ENCODE results near the gene SV2B.
A peak's percentile ranks its signal among the peaks of the same experiment; 100 is the strongest.

Gene SV2B

GRCh38 chr15:91275844-91276243 lies 175.8 kb downstream of the SV2B start:
- no peak for DNase-seq

DNA sequence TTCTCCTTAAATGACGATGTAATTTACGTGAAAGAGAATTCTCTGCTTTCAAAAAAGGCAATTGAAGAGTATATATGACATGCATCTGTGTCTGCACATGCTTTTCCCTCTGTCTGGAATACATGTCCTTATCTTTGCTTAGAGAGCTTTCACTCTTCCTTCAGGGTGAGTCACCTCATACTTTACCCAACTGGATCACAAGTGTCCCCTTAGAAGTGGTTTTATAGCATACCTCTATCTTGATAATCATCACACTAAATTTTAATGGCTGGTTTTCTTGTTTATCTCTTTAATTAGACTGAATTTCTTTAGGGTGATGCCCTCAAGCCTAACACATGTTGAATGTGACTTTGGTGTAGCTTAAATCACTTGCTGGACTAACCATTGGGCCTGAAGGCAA lies 178.9 kb downstream of the SV2B start:
- DNase-seq: no peak

- no peak for DNase-seq
Measured at GRCh38 chr15:91279486-91279885, 179.4 kb downstream of the SV2B start.

DNA sequence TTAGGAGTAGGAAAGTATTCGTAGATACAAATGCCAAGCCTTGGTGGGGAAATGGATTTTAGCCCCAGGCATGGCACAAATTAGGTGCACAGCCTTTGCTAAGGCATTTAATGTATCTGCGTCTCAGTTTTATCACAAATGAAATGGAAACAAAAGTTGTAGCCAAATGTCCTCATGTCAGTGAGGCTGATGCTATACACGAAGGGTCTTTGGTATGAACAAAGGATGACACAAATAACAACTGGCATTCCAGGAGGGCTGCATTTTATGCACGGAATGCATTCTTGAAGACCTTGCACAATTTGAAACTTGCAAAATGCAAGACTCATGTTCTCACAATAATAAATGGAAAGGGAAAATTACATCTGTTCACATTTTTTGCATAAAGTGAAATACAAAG lies 181.9 kb downstream of the SV2B start:
- no peak for DNase-seq

DNA sequence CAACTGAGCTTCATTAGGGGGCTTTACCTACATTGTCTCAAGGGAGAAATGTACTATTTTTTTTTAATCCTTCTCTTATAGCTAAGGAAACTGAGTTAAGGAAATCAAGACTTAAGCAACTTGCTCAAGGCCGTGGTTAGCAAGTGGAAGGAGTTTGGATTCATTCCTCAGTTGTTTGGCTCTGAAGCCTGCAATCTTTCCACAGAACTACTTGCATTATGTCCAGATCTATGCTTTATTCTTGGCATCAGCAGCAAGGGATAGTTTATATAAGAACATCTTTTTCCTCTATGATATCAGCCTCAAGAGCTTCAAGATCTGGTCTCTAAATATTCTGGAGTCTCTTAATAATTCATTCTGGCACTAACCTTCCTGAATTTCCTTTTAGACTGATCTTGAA lies 182.4 kb downstream of the SV2B start:
- DNase-seq: no peak

- DNase-seq: no peak
Measured at GRCh38 chr15:91283155-91283554, 183.1 kb downstream of the SV2B start.

DNA sequence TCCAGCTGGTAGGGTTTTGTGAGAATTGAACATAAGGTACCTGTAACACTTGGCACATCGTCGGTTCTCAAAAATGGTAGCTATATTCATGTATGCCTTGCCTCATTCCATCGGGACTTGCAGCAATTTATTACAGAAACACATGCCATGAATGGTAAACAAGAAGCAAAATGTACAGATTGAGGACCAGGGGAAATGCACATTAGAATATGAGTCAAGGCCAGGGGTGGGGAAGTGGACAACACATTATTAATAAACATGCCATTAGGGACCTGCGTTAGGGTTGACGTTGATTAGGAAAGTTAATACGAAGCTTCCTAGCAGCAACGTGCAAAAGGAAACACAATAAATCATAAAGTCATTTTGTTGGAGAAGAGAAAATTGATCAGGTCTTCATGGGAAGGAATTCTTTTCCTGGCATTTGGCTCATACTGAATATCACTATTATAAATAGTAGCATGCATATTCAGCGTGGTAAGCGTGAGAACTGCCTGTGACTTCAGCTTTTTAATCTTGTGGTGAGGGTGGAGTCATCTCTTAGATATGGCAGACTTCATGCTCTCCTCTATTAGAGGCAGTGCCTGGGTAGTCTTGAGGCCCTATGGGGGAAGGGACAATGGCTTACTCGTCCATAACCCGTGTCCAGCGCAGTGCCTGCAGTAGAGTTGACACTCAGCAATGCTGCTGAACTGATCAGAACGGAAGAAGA lies 184.9 kb downstream of the SV2B start:
- no peak for DNase-seq

- peak; percentile 39 to 48 (median 41) for DNase-seq
Measured at GRCh38 chr15:91289324-91289723, 189.3 kb downstream of the SV2B start.

DNA sequence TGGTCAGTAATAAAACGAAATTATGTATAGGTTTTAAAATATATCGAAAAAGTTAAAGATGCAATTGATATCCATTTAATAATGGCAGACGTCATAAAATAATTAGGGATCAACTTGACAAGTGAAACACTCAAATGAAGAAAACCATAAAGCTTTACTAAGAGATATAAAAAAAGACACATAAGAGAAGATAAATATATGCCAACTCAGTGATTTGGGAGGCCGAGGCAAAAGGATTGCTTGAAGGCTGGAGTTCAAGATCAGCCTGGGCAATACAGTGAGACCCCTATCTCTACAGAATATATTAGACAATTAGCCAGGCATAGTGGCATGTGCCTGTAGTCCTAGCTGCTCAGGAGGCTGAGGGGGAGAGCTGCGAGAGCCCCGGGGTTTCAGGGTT lies 190.5 kb downstream of the SV2B start:
- DNase-seq: no peak

DNA sequence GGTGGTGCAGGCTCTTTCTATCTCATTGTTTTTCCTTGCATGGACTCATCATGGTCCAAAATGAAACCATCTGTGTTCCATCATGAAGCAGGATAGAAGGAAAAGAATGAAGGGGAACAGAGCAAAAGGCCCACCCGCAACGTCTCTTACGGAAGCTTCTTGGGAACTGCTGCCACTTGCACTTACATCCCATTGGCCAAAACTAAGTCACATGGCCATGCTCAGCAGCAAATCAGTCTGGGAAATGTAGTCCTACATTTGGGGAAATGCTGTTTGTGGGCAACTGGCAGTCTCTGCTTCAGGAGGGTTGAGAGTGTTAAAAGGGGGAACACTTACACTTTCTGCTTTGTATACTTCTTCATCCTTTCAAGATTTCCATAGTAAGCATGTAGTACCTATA lies 191.6 kb downstream of the SV2B start:
- DNase-seq: peak; percentile 56 to 70 (median 60)

DNA sequence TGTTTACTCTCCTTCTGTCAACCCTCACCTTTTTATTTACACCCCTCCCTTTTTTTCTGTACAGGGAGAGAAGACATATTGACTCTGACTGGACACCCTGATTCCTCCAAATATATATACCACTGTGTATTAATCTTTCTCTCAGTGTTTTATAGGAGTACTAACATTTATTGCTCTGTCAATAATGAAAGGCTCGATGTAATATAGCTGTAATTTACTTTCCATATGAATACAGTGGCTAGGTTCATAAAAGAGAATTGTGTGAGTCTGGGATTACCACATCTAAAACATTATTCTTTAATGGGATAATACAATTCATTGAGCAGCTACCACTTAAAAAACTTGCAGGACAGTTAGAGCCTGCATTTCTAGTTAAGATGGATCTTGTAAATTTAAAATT lies 194.3 kb downstream of the SV2B start:
- DNase-seq: no peak

DNA sequence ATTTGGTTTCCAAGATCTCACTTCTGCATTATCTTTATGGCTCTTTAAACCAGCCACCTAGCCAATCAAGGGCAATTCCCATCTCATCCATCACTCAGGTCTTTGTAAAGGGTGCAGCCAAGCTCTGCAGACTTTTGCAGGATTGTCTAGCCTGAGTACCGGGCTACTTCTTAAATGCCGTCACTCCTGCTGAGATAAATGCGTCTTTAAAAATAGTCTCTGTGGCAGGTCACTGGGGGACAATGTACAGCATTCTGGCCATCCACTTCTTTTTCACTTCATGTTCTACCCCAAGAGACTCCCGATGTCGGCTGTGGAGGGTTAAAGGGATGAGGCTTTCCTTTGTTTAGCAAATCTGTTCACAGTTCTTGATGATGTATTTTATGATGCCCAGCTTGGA lies 194.7 kb downstream of the SV2B start:
- no peak for DNase-seq

- no peak for DNase-seq
Measured at GRCh38 chr15:91298101-91298500, 198.0 kb downstream of the SV2B start.

DNA sequence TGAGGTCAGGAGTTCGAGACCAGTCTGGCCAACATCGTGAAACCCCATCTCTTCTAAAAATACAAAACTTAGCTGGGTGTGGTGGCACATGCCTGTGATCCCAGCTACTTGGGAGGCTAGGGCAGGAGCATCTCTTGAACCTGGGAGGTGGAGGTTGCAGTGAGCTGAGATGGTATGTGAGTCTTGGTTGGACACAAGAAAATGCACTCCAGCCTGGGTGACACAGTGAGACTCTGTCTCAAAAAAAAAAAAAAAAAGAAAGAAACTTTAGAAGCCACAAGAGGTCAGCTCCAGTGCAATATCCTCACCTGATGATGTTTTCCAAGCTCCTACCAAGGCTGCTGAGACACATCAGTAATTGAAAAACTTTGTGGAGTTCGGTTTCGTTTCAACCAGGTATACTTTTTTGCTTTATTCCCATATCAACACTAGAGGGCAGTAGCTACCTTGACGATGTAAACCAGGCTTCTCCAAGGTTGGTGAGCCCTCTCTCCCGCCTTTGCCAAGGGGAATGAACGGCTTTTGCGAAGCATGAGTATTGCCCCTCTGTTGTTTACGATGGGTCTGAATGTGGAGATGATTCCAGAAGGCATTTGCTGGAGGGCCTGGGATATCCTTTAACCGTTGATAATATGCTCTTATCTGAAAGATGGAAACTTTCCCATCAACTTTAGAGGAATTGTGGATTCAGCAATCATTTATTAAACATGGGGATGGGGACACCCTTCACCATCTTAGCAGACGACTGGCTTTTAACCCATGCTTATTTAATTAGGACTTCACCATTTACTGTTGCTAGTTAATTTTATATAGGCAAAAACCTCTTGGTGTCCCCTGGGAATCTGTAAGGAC lies 202.8 kb downstream of the SV2B start:
- peak; percentile 77 to 88 (median 85) for DNase-seq

DNA sequence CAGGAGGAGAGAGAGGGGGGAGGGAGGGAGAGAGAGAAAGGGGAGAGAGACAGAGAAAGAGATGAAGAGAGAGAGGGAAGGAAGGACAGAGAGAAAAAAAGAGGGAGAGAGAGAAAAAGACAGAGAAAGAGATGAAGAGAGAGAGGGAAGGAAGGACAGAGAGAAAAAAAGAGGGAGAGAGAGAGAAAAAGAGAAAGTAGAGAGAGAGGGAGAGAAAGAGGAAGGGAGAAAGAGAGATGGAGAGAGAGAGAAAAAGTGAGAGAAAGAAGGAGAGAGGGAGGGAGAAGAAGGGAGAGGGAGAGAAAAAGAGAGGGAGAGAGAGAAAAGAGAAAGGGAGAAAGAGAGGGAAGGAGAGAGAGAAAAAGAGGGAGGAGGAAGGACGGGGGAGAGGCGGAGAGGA lies 204.2 kb downstream of the SV2B start:
- DNase-seq: no peak

- DNase-seq: no peak
Measured at GRCh38 chr15:91304786-91305185, 204.7 kb downstream of the SV2B start.

DNA sequence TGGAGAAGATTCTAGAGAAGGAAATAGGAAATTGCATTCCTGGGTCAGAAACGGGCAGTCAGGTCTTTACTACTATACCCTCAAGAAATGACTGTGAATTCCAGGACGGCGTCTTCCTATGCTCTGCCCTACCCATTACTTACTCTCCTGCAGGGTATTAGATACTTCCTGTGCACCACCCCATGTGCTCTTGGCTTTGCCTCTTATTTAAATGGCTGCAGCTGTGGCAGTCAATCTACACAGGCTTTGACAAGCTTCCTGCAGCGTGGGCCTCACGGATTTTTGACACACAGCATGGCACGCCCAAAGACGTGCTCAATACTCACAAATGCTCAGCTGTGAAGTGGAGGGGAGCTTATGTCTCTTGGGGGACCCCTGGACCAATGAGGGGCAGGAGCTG lies 206.1 kb downstream of the SV2B start:
- DNase-seq: no peak

GRCh38 chr15:91307601-91308000 lies 207.5 kb downstream of the SV2B start:
- DNase-seq: no peak

DNA sequence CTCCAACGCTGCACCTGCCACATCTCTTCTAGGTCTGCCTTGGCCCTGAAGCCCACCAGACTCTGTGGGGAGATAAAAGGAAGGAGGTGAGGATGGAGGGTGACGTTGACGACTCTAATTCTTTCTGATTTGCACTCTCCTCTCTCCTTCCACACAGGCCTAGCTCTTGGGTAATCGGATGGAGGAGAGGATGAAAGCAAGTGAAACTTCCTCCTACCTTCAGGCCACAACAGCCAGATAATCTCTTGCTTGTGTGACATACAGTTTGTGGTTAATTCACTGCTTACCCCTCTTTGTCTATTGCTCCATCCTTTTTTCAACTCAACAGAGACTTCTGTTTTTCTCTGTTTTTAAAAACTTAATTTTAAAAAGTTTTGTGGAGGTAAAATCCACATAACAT lies 208.1 kb downstream of the SV2B start:
- peak in 1 of 3 donors; percentile 3 for DNase-seq

GRCh38 chr15:91308855-91309254 lies 208.8 kb downstream of the SV2B start:
- no peak for DNase-seq

GRCh38 chr15:91311986-91312385 lies 211.9 kb downstream of the SV2B start:
- DNase-seq: peak in 1 of 3 donors; percentile 4

GRCh38 chr15:91316126-91316525 lies 216.1 kb downstream of the SV2B start:
- no peak for DNase-seq

DNA sequence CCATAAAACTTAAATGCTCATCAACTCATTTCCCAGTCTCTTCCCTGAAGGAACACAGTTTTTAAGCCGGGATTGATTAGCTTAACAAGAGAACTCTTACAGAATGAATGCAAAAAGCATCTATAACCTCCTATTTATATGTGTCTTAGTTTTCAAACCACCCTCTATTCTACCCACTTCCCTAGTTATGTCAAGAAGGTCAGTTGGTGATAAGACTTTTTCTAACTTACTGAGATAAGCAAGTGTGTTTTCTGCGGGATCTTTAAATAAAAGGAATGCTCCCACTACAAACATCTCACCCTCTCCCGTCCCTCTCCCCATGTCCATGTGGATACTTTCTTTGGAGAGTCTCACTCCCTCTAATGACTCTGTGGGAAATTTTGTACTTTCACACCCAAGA lies 218.5 kb downstream of the SV2B start:
- no peak for DNase-seq

GRCh38 chr15:91318931-91319330 lies 218.9 kb downstream of the SV2B start:
- no peak for DNase-seq

Measured in suppressor macrophage treated with lipopolysaccharide for 1 hour (primary cell).